Stimulated activated CD4-positive, alpha-beta T cell treated with anti-CD3 and anti-CD28 coated beads, Interleukin-15, amount 100 ng/mL, for 1 hour (primary cell): ENCODE measurements around the gene TMEM245.
"Not testable (repeated sequence)": the region's sequence is repeated elsewhere in the genome, so short reads cannot be mapped to it uniquely, and the experiment has no call there.

ENCODE experiments used
- DNase-seq, 2 donors: peaks; one replicate each; pipeline ENCODE4 v3.0.0-alpha.2; 2020; ENCODE audit warnings: low read depth in 1 of 2, low spot score in 1 of 2

The TMEM245 gene

GRCh38 chr9:109072133-109072692 lies 47.5 kb downstream of the TMEM245 start:
- DNase-seq, result no peak

DNA sequence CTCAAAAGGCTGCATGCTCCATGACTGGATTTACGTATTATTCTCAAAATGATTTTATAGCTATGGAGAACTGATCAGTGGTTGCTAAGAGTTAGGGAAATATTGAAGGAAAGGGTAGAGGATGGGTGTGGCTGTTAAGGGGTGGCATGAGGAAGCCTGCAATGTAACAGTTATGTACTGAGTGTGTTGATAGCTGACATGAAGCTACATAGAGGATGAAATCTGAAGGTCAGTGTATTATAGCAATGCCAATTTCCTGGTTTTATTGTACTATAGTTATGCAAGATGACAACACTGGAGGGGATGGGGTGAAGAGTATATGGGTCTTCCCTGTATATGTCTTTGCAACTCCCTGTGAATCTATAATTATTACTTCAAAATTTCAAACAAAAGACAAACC lies 51.0 kb downstream of the TMEM245 start:
- DNase-seq, result no peak

- no peak for DNase-seq
Observed at GRCh38 chr9:109064963-109065702, 54.6 kb downstream of the TMEM245 start.

- no peak for DNase-seq
Observed at GRCh38 chr9:109063760-109064159, 56.0 kb downstream of the TMEM245 start.

DNA sequence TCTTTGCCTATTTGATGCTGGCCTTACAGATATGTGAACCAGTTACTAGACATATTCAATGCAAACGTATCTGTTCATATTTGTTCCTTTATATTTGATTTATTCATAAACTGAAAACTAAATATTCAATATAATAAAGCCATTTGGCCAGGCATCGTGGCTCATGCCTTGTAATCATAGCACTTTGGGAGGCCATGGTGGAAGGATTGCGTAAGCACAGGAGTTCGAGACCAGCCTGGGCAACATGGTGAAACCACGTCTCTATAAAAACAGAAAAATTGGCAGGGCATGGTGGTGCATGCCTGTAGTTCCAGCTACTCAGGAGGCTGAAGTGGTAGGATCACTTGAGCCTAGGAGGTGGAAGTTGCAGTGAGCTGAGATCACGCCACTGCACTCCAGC lies 57.2 kb downstream of the TMEM245 start:
- no peak for DNase-seq

GRCh38 chr9:109060191-109060590 lies 59.6 kb downstream of the TMEM245 start:
- no peak for DNase-seq

DNA sequence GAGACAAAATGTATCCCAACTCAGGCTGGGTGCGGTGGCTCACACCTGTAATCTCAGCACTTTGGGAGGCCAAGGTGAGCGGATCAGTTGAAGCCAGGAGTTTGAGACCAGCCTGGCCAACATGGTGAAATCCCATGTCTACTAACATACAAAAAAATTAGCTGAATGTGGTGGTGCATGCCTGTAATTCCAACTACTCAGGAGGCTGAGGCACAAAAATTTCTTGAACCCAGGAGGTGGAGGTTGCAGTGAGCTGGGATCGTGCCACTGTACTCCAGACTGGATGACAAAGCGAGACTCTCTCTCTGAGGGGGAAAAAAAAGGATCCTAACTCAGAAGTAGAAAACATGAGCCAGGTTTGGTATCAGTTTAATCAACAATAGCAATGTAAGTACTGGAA lies 66.6 kb downstream of the TMEM245 start:
- DNase-seq, result not testable (repeated sequence)

GRCh38 chr9:109052416-109052815 lies 67.3 kb downstream of the TMEM245 start:
- no peak for DNase-seq

- DNase-seq, result no peak
Observed at GRCh38 chr9:109051733-109052132, 68.0 kb downstream of the TMEM245 start.

DNA sequence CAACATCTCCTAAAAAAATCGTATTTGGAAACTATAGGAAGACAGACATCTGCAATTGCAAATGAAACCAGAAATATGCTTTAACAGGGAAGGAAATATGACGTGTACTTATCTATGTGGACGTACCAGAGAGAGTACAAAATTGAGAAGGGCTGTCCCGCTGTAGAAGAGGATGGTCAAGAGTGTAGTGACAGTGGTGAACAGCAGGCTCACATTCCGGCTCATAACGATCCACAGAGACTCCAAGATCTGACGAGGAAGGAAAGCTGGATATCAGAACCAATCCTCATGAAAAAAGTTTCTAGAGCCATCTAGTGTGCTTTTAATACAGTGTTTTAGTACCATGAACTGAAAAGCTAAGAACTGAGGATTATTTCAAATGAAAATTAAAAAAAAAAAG lies 69.3 kb downstream of the TMEM245 start:
- DNase-seq, result no peak

- DNase-seq, result no peak
Observed at GRCh38 chr9:109048822-109049221, 70.9 kb downstream of the TMEM245 start.

DNA sequence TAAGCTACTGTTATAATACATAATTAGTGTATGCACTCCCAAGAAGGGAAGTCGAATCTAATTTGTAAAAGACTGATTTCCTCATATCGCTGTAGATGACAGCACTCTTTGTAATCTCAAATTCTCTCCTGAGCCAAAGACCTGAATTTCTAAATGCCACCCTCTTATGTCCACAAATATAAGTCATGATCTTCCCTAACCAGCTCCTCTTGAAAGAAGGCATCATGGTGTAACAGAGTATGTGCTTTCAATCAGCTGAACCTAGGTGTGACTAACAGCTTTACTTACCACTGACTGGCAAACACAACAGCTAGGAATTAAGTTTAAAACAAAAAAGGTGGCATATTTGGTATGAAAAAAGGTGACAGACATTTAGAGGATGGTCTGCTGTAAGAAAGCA lies 72.5 kb downstream of the TMEM245 start:
- DNase-seq, result no peak

GRCh38 chr9:109046346-109046745 lies 73.4 kb downstream of the TMEM245 start:
- no peak for DNase-seq

- DNase-seq, result no peak
Observed at GRCh38 chr9:109043578-109043977, 76.2 kb downstream of the TMEM245 start.

DNA sequence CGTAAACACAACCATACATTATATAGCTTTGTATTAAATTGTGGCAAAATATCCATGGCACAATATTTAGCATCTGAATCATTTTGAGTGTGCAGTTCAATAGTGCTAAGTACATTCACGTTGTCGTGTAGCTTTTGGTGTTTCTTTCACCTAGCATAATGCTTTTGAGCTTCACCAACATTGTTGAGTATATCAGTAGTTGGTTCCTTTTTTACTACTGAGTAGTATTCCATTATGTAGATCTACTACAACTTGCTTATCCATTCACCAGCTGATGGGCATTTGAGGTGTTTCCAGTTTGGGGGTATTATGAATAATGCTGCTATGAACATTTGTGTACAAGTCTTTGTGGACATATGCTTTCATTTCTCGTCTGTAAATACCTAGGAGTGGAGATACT lies 79.2 kb downstream of the TMEM245 start:
- DNase-seq, result no peak

DNA sequence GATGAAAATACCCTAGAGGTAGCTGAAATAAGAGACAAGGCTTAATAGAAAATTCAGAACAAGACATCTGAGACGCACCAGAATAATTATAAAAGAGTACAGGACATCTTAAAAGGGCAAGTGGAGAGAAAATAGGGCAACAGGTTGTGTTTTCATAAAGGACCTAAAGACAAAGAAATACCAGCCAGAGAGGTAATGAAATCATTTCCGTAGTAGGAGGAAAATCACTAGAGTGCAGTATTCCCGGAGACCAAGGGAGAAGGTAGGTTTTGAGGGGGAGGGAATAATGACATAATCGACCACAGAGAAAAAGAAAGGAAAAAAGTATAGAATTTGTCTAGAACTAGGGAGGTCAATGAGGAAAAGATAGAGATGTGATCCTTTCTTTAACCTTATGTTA lies 80.2 kb downstream of the TMEM245 start:
- no peak for DNase-seq

DNA sequence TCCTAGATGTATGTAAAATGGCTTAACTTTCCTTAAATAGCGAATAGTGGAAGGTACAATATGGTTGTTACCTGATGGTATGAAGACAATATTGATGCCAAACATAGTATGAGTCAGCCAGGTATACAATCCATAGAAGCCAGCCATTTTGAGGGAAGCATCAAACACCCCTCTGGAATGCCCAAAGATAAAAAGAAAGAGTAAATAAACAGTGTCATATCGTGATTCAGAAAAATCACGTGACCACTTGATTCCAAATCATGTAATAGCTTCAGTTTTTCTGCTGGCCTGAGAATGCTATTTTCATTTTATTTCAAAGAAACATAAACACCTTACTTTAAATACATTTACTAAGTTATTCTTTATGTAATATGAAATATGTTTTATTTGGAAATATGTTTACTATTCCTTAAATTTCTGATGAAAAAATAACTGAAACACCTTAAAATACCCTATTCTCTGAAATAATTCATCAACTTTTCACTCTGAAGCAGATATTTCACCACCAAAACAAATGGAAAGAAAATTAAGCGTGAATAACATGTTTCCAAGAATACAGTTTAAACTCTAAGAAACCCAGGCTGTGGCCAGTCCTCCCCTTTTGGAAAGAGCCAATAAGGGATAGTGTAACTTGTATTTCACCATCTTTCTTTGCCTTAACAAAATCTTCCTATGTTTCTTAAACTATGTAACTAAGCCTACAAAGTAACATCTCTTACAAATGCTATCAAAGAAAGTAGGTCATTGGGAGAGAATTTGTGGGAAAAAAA lies 81.6 kb downstream of the TMEM245 start:
- no peak for DNase-seq

DNA sequence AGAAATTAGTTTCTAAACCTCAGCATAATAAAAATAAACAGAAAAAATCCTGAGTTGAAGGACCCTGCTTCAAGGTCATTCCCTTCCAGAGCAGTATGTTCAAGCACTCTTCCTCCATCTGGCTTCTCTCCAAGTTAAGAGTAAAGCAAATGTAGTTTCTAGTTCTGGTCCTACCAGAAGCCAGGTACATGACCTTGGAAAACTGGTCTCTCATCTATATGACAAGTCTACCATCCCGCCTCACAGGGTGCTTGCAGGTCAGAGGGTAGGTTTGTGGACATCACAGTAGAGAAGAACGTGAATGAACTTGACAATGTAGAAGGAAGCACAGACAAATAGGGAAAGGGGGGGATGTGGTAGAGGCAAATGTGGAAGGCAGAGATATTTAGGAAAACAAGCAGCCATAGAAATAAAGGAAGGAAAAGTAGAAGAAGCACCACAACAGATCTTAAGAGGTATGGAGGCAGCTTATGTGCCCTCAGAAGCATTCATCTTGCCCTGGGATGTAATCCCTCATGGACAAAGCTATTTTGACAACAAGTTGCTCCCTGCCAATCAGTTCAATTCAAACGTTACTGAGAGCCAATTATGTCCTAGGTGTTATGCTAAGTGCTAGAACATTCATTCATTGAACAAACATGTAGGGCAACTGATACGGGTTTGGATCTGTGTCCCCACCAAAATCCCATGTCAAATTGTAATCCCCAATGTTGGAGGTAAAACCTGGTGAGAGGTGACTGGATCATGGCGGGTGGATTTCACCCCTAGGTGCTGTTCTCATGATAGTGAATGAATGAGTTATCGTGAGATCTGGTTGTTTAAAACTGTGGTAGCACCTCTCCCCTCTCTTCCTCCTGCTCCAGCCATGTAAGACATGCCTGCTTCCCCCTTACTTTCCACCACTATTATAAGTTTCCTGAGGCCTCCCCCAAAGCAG lies 82.7 kb downstream of the TMEM245 start:
- DNase-seq, result no peak

GRCh38 chr9:109035684-109036423 lies 83.9 kb downstream of the TMEM245 start:
- DNase-seq, result no peak

DNA sequence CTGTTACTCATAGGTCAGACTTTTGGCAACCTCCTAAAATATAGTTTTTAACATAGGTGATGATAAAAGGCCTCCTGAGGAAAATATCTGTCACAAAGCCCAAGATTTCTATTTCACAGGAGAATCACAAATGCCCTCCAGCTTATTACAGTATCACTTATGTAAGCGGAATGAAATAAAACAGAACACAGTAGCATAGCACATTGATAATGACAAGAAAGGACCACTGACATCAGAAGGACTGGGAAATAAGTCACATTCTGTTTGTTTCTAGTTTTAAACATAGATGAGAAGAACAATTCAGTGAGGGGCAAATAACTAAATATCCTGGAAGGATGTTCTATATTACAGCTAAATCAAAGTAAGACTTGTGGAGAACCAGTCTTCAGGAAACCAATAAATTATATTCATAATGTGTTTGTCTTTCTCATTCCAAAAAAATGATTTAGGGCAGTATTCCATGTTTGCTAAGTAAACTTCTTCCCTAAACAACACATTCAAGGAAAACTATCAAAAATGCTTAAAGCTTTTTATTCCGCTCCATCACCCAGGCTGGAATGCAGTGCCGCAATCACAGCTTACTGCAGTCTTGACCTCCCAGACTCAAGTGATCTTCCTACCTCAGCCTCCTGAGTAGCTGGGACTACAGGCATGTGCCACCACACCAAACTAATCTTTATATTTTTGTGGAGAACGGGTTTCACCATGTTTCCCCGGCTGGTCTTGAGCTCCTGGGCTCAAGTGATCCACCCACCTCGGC lies 85.6 kb downstream of the TMEM245 start:
- DNase-seq, result no peak
